GM18858 (cell line): ENCODE measurements around the gene NUP214.
A peak's percentile ranks its signal among the peaks of the same experiment; 100 is the strongest.
"Not testable (repeated sequence)": the region's sequence is repeated elsewhere in the genome, so short reads cannot be mapped to it uniquely, and the experiment has no call there.

Source experiments
- ATAC-seq: cut with Tn5 transposase; IDR thresholded peaks from one replicate; pipeline ENCODE4 v1.9.1; 2021; ENCODE audit not compliant: unreplicated experiment

The NUP214 gene

DNA sequence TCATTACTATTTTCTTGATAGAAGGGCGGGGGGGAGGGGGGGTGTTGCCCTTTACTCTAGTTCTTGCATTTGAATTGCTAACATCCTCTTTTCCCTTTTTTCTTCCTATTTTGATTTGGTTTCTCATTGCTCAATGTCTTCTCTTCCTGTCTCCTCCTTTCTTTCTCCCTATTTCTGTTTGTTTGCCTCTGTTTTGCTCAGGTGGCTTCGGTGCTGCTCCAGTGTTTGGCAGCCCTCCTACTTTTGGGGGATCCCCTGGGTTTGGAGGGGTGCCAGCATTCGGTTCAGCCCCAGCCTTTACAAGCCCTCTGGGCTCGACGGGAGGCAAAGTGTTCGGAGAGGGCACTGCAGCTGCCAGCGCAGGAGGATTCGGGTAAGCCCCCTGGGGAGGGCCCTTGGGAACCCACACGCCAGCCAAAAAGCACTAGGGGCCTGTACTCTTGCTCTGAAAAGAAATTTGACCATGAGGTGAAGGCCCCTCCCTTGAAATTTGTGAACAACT, 102.6 kb downstream of the NUP214 start:
- ATAC-seq = no peak

GRCh38 chr9:131228988-131229387, 103.6 kb downstream of the NUP214 start:
- ATAC-seq = no peak

DNA sequence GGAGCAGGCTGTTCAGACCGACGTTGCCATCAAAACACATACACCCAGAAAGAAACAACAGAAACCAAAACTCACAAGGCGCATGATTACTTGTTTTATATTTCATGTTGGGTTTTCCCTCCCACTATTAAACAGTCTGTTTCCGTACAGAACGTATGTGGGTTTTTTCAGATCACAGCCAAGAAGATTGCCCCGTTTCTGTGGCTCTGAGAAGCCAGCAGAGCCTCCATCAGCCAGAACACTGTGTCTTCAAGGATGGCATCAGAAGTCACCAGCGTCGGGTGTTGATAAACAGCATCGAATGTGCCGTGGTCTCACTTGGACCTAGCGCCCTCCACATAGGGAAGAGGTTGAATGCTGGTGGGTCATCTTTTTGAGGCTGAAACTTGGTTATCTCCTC, 108.2 kb downstream of the NUP214 start:
- ATAC-seq = no peak

DNA sequence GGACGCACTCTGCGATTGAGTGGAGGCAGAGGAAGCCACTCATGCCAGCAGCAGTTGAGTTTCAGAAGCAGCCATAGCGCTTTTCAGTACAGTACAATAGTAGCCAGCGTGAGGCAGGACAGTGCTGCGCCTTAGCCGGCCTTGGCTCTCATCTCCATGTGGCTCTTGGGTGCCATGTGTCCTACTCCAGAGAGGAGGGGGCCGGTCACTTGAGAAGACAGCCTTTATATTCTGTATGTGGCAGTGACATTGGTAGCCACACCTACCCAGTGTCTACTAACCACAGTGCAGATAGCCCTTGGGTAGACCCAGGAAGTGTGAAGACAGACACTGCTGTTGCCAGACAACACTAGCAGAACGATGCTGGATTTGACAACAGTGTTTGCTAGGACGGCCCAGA, 108.6 kb downstream of the NUP214 start:
- no peak for ATAC-seq

DNA sequence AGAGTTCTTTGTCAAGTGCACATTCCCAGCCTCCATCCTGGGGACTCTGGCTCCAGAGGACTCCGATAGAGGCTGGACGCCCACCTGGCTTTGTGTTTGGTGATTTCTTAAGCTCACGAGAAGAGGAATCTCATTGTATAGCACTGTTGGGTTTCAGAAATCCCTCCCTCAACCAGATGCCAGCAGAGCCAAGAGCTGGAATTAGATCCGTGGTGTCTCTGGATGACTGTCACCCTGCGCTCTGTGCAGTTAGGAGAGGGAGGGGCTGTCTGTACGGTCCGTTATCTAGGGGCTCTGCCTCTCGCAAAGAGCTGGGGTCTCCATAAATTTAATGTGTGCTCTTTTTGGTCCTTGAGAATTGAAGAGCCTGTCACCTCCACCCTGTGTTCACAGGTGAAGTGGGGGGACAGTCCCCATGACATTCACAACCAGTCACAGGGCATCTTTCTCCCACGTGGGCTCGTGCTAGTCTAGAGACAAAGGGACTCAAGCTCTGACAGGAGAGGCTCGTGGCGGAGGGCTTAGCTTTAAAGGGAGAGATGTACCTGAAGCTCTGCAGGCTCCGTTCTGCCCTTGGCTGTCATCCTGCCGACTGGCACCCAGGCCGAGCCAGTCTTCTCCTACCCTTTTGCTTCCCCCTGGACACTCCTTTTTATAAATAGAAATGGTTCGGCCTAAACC, 109.6 kb downstream of the NUP214 start:
- no peak for ATAC-seq

DNA sequence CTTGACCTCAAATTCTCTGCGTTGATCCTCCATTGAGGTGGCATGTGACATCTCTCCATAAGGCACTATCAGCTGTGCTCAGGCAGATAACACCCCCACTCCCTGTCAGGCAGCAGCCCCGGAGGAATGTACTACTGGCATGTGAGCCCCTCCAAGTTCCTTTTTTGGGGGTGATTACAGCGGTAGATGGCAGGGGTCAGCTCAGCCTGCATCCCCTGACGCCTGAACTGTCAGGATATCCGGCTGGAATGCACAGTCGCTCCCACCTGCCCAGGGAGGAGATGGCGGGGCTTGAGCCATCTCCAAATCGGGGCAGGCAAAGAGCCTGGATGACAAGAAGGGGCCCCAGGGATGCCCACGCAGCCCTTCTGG, 110.1 kb downstream of the NUP214 start:
- ATAC-seq = no peak

DNA sequence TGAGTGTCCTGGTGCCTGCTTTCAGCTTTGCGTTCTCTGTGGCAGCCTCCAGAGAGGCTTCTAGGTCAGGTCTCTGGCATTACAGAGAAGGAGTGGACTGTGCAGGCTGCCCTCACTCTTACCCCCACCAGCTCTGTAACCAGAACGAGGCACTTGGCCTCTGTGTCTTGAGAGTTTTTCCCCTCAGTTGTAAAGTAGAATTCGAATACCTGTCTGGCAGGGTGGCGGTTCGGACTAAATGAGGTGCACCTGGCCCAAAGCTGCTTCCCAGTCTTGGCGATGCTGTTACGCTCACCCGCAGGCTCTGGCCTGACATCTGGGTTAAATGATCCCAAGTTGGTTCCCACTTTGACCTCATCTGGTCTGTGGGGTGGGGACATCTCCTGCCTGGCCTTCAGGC, 110.8 kb downstream of the NUP214 start:
- ATAC-seq = no peak

GRCh38 chr9:131236761-131237160, 111.4 kb downstream of the NUP214 start:
- no peak for ATAC-seq

DNA sequence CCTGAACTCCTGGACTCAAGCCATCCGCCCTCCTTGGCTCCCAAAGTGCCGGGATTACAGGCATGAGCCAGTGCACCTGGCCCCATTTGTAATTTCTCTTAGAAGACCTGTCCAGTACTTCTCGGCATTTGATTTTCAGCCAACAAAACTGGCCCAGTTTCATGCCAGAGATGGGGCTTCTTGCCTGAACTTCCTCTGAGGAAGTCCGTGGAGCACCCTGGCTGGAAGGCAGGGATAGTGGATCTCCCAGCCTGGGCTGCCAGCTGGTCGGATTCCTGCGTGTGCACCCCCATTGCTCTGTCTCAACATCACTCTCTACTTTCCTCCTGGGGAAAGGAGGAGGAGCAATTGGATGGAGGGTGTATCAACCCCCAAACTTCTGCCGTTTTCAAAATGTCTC, 111.9 kb downstream of the NUP214 start:
- ATAC-seq = no peak

DNA sequence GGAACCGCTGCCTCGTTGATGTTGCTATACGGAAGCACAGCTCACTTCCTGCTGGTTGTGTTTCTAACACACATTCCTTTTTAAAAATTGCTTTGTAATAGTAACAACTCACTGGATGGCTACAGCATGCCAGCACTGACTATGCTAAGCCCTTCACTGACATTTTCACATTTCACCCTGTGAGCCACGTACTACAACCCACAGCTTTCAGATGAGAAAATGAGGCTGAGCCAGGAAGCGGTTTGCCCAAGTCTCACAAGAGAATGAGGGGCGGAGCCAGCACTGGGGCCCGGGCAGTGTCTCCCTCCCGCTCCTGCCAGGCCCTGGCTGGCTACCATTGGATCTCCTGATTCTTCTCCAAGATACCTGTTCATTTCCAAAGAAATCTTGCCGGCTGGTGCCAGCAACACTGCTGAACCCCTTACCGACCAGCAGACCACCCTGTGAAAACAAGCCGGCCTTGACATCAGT, 112.6 kb downstream of the NUP214 start:
- peak; percentile 68 for ATAC-seq

- ATAC-seq = no peak
Measured at GRCh38 chr9:131238402-131239021, 113.1 kb downstream of the NUP214 start.

DNA sequence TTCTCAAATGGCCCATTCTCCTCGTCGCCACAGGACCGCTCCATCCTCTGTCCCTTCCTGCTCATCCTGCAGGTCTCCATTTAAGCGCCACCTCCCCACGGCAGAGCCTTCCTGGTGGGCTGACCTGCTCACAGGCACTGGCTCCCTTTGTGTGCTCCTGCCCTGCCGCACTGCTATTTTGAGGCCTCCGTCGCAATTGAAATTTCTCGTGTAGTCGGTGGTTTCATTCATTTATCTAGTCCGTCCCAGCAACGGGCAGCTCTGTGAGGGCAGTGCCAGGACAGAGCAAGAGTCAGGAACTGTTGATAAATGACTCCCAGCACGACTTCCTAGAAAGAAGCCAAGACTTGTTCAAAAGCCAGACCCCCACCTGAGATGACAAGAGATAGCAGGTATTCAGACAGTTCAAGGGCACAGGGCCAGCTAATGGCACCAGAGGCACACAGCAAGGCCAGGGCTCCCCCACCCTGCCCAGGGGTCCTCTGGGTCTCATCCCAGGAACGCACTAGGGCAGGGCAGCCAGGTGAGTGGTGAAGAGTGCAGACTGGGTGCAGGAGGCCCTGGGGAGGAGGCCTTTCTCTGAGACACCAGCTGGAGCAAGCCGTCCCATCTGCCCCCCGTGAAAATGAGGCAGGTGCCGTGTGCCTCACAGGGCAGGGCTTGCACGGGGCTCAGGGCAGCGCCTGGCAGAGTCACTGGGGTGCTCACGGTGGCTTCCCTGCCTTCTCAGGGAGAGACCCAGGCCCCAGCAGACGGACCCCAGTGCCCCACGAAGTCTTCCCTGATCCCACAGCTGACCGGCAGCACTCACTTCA, 114.0 kb downstream of the NUP214 start:
- no peak for ATAC-seq

- no peak for ATAC-seq
Measured at GRCh38 chr9:131240047-131240921, 114.9 kb downstream of the NUP214 start.

DNA sequence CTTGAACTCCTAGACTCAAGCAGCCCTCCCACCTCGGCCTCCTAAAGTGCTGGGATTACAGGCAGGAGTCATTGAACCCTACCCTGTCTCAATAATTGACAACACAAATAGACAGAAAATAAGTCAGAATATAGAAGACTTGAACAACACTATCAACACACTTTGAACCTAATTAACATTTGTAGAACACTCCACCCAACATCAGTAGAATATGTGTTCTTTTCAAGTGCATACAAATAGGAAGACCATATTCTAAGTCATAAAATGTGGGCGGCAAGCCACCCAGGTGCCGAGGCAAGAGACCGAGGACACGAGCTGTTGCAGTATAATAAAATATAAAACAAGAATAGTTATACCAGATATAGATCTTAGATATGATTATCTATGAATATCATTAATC, 118.9 kb downstream of the NUP214 start:
- not testable (repeated sequence) for ATAC-seq

DNA sequence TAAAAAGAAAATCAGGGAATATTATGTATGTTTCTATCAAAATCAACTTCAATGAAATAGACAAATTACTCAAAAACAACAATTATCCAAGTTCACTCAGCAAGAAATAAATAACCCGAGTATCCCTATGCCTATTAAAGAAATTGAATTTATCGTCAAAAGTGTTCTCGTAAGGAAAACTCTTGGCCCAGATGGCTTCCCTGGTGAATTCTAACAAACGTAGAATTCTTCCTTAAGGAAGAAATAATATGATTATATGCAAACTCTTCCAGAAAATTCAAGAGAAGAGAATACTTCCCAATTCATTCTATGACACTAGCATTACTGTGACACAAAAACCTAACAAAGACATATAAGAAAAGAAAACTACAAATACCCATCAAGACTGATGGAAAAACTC, 121.2 kb downstream of the NUP214 start:
- ATAC-seq = no peak

GRCh38 chr9:131252120-131252519, 126.7 kb downstream of the NUP214 start:
- ATAC-seq = no peak

- no peak for ATAC-seq
Measured at GRCh38 chr9:131253891-131254491, 128.6 kb downstream of the NUP214 start.

GRCh38 chr9:131254626-131255025, 129.2 kb downstream of the NUP214 start:
- ATAC-seq = no peak

GRCh38 chr9:131255676-131256197, 130.4 kb downstream of the NUP214 start:
- ATAC-seq = no peak
